D721Med (cell line): ENCODE results near the gene TNNI3.
A peak's percentile ranks its signal among the peaks of the same experiment; 100 is the strongest.

Experiments
- DNase-seq: peaks from one replicate; pipeline ENCODE4 v3.0.0; 2011; ENCODE audit warnings: low spot score; ENCODE audit not compliant: insufficient read length
- FAIRE-seq: peaks from 2 replicates; lab custom pipeline; 2011; peaks lifted over from hg19 to GRCh38; lab: Jason Lieb, UNC
- CTCF ChIP-seq: IDR thresholded peaks from 2 replicates; pipeline ENCODE4 v1.5.1; 2012; ENCODE audit warnings: mild to moderate bottlenecking, control low read depth; ENCODE audit not compliant: insufficient read depth; ENCODE audit errors: missing control alignments

Gene TNNI3

DNA sequence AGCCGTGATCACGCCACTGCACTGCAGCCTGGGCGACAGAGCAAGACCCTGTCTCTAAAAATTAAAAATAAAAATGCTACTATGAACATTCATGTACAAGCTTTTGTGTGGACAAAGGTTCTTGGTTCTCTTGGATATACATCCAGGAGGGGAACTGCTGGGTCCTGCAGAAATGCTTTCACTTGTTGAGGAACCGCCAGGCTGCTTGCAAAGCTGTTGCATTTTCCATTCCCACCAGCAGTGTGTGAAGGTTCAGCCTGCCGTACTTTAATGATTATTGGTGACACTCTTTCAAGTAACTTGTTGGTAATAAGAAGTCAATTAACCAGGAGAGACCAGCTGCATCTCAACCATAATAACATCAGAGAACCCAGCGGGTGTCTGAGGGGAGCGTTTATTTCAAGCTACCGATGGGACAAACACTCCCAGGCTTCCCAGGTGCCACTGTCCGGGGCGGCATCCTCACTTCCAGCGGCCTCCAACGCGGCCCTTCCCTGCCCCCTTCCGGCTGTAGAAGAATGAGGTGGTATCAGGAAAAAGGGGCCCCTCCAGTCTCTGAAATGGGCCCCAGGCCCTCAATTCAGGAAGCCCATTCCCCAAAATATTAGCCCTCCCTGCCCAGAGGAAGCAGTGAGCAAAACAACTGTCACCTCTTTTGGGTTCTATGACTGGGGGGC, 24.9 kb downstream of the TNNI3 start:
- TF ChIP-seq CTCF, result peak; percentile 22
- no peak for FAIRE-seq

DNA sequence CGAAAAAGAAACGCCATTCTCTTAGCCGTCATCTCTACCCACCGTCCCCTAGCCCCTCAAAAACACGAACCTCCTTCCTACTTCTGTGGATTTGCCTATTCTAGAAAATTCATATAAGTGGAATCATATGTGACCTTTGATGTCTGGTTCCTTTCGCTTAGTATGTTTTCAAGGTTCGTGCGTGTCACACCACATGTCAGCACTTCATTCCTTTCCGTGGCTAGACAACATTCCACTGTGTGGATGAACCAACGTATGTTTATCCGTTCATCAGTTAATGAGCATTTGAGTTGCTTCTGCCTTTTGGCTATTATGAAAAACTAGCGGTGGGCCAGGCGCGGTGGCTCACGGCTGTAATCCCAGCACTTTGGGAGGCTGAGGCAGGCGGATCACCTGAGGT, 26.1 kb downstream of the TNNI3 start:
- TF ChIP-seq CTCF, result no peak
- FAIRE-seq (no peak), DNase-seq (no peak)

More for the DNA sequence above, 24.9 kb downstream of the TNNI3 start:
- no peak for DNase-seq

GRCh38 chr19:55119053-55119452, 38.5 kb downstream of the TNNI3 start:
- FAIRE-seq (no peak), DNase-seq (no peak)
- no peak for TF ChIP-seq CTCF

DNA sequence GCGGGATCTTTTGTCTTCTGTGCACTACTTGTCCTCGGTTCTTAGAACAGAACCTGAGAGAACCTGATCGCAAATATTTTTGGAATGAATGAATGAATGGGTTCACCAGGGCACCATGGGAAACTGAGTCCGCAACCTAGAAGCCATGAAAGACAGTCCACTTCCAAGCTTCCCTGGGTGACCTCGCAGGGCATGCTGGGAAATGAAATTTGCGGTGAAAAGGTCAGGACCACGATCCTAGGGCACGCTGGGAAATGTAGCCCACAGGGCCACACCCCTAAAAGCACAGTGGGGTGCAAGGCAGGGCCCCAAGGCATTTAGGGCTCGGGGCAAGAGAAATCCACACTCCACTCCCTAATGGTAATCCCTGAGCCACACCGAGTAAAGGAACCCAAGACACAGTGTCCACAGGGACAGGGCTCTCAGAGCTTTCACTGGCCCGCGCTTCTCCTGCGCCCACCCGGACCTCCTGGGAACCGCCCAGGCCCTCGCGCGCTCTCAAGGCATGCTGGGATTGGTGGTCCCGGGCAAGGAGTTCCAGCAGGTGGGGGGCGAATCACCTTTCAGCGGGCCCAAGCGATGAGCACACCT, 39.0 kb downstream of the TNNI3 start:
- FAIRE-seq, result no peak
- no peak for DNase-seq
- no peak for TF ChIP-seq CTCF

DNA sequence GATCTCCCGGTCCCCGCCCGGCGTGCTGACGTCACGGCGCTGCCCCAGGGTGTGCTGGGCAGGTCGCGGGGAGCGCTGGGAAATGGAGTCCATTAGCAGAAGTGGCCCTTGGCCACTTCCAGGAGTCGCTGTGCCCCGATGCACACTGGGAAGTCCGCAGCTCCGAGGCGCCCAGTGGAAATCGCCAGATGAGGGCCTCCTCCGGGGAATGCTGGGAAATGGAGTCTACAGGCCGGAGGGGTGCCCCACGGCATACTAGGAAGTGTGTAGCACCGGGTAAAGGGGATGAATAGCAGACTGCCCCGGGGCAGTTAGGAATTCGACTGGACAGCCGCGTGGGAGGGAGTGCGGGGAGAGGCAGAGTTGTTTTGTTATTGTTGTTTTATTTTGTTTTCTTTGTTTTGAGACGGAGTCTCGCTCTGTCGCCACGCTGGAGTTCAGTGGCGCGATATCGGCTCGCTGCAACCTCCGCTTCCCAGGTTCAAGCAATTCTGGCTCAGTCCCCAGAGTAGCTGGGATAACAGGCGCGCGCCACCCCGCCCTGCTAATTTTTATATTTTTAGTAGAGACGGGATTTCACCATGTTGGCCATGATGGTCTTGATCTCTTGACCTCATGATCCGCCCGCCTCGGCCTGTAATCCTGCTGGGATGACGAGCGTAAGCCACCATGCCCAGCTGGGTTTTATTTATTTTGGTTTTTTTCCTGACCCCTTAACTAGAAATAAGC, 39.7 kb downstream of the TNNI3 start:
- TF ChIP-seq CTCF, result no peak
- no peak for FAIRE-seq
- DNase-seq, result peak; percentile 97

- no peak for FAIRE-seq
- TF ChIP-seq CTCF, result no peak
- no peak for DNase-seq
These were observed 40.5 kb downstream of the TNNI3 start, which contains the start of gene PPP1R12C for GRCh38 chr19:55116859-55117662. TSS of gene PPP1R12C (minus strand) at chr19:55117637. CDS start at chr19:55117543, 94 bp downstream.
